ENCODE data around the gene NLE1. TPM values are rescaled to one million over a fixed set of nuclear protein-coding genes. Genes with fewer than 3 reads are reported as not detected.

The NLE1 gene
- polyA plus RNA-seq, 1 of the 3 experiments (the other 2 are of a cell fraction): 22.1 TPM

DNA sequence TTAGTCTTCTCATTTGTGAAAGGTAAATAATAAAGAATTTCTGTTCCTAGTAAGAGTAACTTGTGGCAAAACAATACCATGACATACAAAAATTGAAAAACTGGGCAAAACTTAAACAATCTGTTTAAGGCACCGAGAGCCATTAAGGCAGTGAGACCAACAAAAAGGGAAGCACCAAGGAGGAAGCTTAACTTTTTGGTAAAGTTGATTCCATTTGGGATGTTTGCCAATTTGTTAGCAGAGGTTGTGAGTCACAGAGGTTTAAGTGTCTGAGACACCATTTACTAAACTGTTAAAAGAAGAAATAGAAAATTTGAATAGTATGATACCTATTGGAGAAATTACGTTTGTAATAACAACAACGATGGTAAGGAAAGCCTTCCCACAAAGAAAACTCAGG is 47.2 kb upstream of the NLE1 start:
- no peaks in the 10 kb centered on the region for H4K20me1 ChIP-seq (ENCODE audit: insufficient read depth)
- H3K9me2 ChIP-seq: no peaks in the 10 kb centered on the region
- H3K4me3 ChIP-seq (ENCODE audit: low read depth in 2 of 2, low read length in 1 of 2): no peak overlapping the region
- no peak overlapping the region for H2AFZ ChIP-seq (ENCODE audit: low read depth)
- H3K4me1 ChIP-seq (ENCODE audit: control insufficient read depth in 1 of 2, insufficient read depth in 2 of 2, low read depth in 1 of 2, low read length in 1 of 2): no peaks in the 10 kb centered on the region
- ChIA-PET POLR2A (no interaction called here), CTCF (no interaction called here)
- H3K9ac ChIP-seq: no peak overlapping the region
- 4% methylated on average over 3 of the region's 3 CpGs for WGBS (ENCODE audit: low lambda C conversion rate)
- H3F3A ChIP-seq (replicated peaks; ENCODE audit: insufficient read depth): no peaks in the 10 kb centered on the region
- H3K79me2 ChIP-seq (ENCODE audit: insufficient read depth): no peaks in the 10 kb centered on the region
- H3K36me3 ChIP-seq (replicated peaks in 1 of 2; ENCODE audit: control insufficient read depth in 1 of 2, insufficient read depth in 2 of 2, low read length in 1 of 2): no peaks in the 10 kb centered on the region
- no peaks in the 10 kb centered on the region for H3K9me3 ChIP-seq
- H3K27ac ChIP-seq (ENCODE audit: low read depth in 2 of 2, low read length in 1 of 2): no peak overlapping the region
- H3K27me3 ChIP-seq (ENCODE audit: insufficient read depth): peaks cover 8% of the 10 kb centered on the region; the same call in 1 of the 2 replicates
- TF ChIP-seq, protein P1, sequence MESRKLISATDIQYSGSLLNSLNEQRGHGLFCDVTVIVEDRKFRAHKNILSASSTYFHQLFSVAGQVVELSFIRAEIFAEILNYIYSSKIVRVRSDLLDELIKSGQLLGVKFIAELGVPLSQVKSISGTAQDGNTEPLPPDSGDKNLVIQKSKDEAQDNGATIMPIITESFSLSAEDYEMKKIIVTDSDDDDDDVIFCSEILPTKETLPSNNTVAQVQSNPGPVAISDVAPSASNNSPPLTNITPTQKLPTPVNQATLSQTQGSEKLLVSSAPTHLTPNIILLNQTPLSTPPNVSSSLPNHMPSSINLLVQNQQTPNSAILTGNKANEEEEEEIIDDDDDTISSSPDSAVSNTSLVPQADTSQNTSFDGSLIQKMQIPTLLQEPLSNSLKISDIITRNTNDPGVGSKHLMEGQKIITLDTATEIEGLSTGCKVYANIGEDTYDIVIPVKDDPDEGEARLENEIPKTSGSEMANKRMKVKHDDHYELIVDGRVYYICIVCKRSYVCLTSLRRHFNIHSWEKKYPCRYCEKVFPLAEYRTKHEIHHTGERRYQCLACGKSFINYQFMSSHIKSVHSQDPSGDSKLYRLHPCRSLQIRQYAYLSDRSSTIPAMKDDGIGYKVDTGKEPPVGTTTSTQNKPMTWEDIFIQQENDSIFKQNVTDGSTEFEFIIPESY (IDR thresholded peaks at IDR 0.05; ENCODE audit: borderline replicate concordance, low read depth): no peak
- TF ChIP-seq FOSL2 (IDR thresholded peaks at IDR 0.05; ENCODE audit: borderline replicate concordance, low read depth): no peak
- TF ChIP-seq YY1 (IDR thresholded peaks at IDR 0.05; ENCODE audit: low read depth): no peak
- no peak for TF ChIP-seq USF1 (IDR thresholded peaks at IDR 0.05; ENCODE audit: borderline replicate concordance, low read depth)
- TF ChIP-seq NFIC (IDR thresholded peaks at IDR 0.05; ENCODE audit: borderline replicate concordance): no peak
- TF ChIP-seq MXI1 (IDR thresholded peaks at IDR 0.05; ENCODE audit: low read depth, low read length): no peak
- TF ChIP-seq SIN3A (IDR thresholded peaks at IDR 0.05; ENCODE audit: borderline replicate concordance, low read depth, low read length): no peak
- TF ChIP-seq, protein P2, sequence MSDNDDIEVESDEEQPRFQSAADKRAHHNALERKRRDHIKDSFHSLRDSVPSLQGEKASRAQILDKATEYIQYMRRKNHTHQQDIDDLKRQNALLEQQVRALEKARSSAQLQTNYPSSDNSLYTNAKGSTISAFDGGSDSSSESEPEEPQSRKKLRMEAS (IDR thresholded peaks at IDR 0.05; ENCODE audit: low read depth): no peak
- no peak for TF ChIP-seq GATA2 (CRISPR knock-in tag; IDR thresholded peaks at IDR 0.05)
- TF ChIP-seq TCF12 (IDR thresholded peaks at IDR 0.05): no peak
- no peak for TF ChIP-seq RCOR1 (IDR thresholded peaks at IDR 0.05; ENCODE audit: low read length)
- TF ChIP-seq RXRA (IDR thresholded peaks at IDR 0.05; ENCODE audit: borderline replicate concordance, low read depth): no peak
- TF ChIP-seq TAF1 (IDR thresholded peaks at IDR 0.05; ENCODE audit: borderline replicate concordance, low read depth, low read length): no peak
- TF ChIP-seq USF2 (IDR thresholded peaks at IDR 0.05; ENCODE audit: borderline replicate concordance, low read depth, low read length): no peak
- TF ChIP-seq SMC3 (IDR thresholded peaks at IDR 0.05; ENCODE audit: low read depth, low read length): no peak
- no peak for TF ChIP-seq FOXM1 (IDR thresholded peaks at IDR 0.05; ENCODE audit: low read depth)
- TF ChIP-seq TEAD4 (IDR thresholded peaks at IDR 0.05; ENCODE audit: borderline replicate concordance, insufficient read depth): no peak
- no peak for TF ChIP-seq EP300 (IDR thresholded peaks at IDR 0.05; ENCODE audit: borderline replicate concordance in 1 of 2, low read depth in 1 of 2, low read length in 1 of 2)
- DNase-seq: no peak
- H3K4me2 ChIP-seq: no peak overlapping the region

All from SK-N-SH (cell line).